Esophagus squamous epithelium (tissue), 4 donors: ENCODE measurements around the gene CDK5RAP3.

Source experiments
- CTCF ChIP-seq, 6 experiments: fragments of 450-650 bp in 4 of 6; fragments of 200-600 bp in 2 of 6; sonication (generic) in 2 of 6; IDR thresholded peaks; one replicate each; pipeline ENCODE4 v1.5.1; 2016 to 2019; ENCODE audit warnings: antibody characterized with exemption in 6 of 6, mild to moderate bottlenecking in 4 of 6, moderate library complexity in 4 of 6
- POLR2A ChIP-seq, 4 donors: fragments of 450-650 bp; IDR thresholded peaks; one replicate each; pipeline ENCODE4 v1.6.1; 2017; ENCODE audit warnings: antibody characterized with exemption in 4 of 4, mild to moderate bottlenecking in 4 of 4, moderate library complexity in 3 of 4

- TF ChIP-seq CTCF (IDR thresholded peaks at IDR 0.05) (no peak), POLR2A (IDR thresholded peaks at IDR 0.05) (no peak)
Observed at GRCh38 chr17:48006936-48007709, 36.2 kb downstream of the CDK5RAP3 start.
